Kidney epithelial cell (primary cell): ENCODE data around the gene CDKL5. TPM values are rescaled to one million over a fixed set of nuclear protein-coding genes. Genes with fewer than 3 reads are reported as not detected.
"Not testable (repeated sequence)": the region's sequence is repeated elsewhere in the genome, so short reads cannot be mapped to it uniquely, and the experiment has no call there.

Experiments used
- DNase-seq: peaks from one replicate; pipeline ENCODE4 v3.0.0-alpha.2; 2010; ENCODE audit warnings: low read depth
- H3K27me3 ChIP-seq: 2 replicates; pipeline ENCODE4 v1.6.0; 2011; ENCODE audit warnings: low read length; ENCODE audit not compliant: control insufficient read depth, insufficient read depth
- H3K36me3 ChIP-seq: 2 replicates; pipeline ENCODE4 v1.5.1; 2011; ENCODE audit warnings: low read length; ENCODE audit not compliant: control insufficient read depth, insufficient read depth
- H3K4me3 ChIP-seq: 2 replicates; pipeline ENCODE4 v1.5.1; 2011; ENCODE audit warnings: low read depth, mild to moderate bottlenecking, control low read depth, low read length
- CTCF ChIP-seq: IDR thresholded peaks from 2 replicates; pipeline ENCODE4 v1.5.1; 2011; ENCODE audit warnings: mild to moderate bottlenecking, moderate library complexity, low read length, control low read depth, inconsistent platforms; ENCODE audit not compliant: insufficient read depth, poor library complexity, severe bottlenecking
- total RNA-seq: library from RNA; depleted of rRNA; stranded (reverse); fragments of >200 nt; gene quantifications from 2 replicates; pipeline ENCODE4 v1.2.3, GENCODE V29; 2015

The CDKL5 gene
- total RNA-seq, 1 donor from 2014 or later: 6.9 TPM

- H3K36me3 ChIP-seq: no peaks in the 10 kb centered on the region
- H3K4me3 ChIP-seq: no peak overlapping the region
- peak; percentile 7 for DNase-seq
- no peak for TF ChIP-seq CTCF
- no peaks in the 10 kb centered on the region for H3K27me3 ChIP-seq
Measured at GRCh38 chrX:18574591-18574990, 149.2 kb downstream of the CDKL5 start.

- Histone ChIP-seq H3K4me3 (no peak overlapping the region), H3K27me3 (no peaks in the 10 kb centered on the region), H3K36me3 (no peaks in the 10 kb centered on the region)
- DNase-seq: no peak
- TF ChIP-seq CTCF: no peak
Measured at GRCh38 chrX:18575744-18576143, 150.3 kb downstream of the CDKL5 start.

- DNase-seq: no peak
- Histone ChIP-seq H3K27me3 (no peaks in the 10 kb centered on the region), H3K4me3 (no peak overlapping the region), H3K36me3 (no peaks in the 10 kb centered on the region)
- no peak for TF ChIP-seq CTCF
Measured at GRCh38 chrX:18577400-18577799, 152.0 kb downstream of the CDKL5 start.

- Histone ChIP-seq H3K4me3 (no peak overlapping the region), H3K36me3 (no peaks in the 10 kb centered on the region), H3K27me3 (no peaks in the 10 kb centered on the region)
- DNase-seq: no peak
- TF ChIP-seq CTCF: no peak
Measured at GRCh38 chrX:18578546-18578945, 153.1 kb downstream of the CDKL5 start.

DNA sequence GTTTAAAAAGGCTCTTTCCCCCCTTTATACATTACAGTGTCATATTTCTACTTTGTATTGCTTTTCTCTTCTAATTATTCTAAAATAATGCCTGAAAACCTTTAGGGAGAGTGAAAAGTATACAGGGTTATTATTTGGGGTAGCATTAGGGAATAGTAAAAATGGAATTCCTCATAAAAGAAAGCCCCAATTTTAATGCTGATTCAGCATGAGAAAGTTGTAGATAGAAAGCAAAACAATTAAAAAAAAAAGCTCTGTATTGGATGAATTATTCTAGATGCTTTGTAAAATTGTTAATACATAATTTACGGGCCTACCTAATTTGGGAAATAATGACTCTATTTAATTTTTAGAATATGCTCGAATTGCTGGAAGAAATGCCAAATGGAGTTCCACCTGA is 154.1 kb downstream of the CDKL5 start:
- TF ChIP-seq CTCF: no peak
- no peaks in the 10 kb centered on the region for H3K36me3 ChIP-seq
- no peak for DNase-seq
- H3K27me3 ChIP-seq: no peaks in the 10 kb centered on the region
- H3K4me3 ChIP-seq: no peak overlapping the region

- H3K27me3 ChIP-seq: no peaks in the 10 kb centered on the region
- no peak overlapping the region for H3K4me3 ChIP-seq
- DNase-seq: no peak
- no peaks in the 10 kb centered on the region for H3K36me3 ChIP-seq
- TF ChIP-seq CTCF: no peak
Measured at GRCh38 chrX:18582910-18583493, 157.6 kb downstream of the CDKL5 start.

DNA sequence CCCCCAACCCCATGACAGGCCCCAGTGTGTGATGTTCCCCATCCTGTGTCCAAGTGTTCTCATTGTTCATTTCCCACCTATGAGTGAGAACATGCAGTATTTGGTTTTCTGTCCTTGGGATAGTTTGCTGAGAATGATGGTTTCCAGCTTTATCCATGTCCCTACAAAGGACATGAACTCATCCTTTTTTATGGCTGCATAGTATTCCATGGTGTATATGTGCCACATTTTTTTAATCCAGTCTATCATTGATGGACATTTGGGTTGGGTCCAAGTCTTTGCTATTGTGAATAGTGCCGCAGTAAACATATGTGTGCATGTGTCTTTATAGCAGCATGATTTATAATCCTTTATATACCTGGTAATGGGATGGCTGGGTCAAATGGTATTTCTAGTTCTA is 163.9 kb downstream of the CDKL5 start:
- not testable (repeated sequence) for H3K4me3 ChIP-seq, H3K27me3 ChIP-seq, DNase-seq, H3K36me3 ChIP-seq
